Esophagus muscularis mucosa (tissue), 4 donors: ENCODE results near the gene SPNS3.

Source experiments
- CTCF ChIP-seq, 3 experiments: fragments of 200-600 bp in 2 of 3; fragments of 450-650 bp in 1 of 3; sonication (generic) in 2 of 3; IDR thresholded peaks; one replicate each; pipeline ENCODE4 v1.5.1; 2017 to 2019; ENCODE audit warnings: antibody characterized with exemption in 3 of 3, mild to moderate bottlenecking in 2 of 3, moderate library complexity in 1 of 3
- EP300 ChIP-seq: sonication (generic); formaldehyde crosslinking; IDR thresholded peaks from one replicate; pipeline ENCODE4 v1.6.1; 2017; ENCODE audit warnings: antibody characterized with exemption
- POLR2A ChIP-seq: fragments of 450-650 bp; IDR thresholded peaks from one replicate; pipeline ENCODE4 v1.6.1; 2017; ENCODE audit warnings: antibody characterized with exemption, moderate library complexity, mild to moderate bottlenecking, low read depth
- POLR2AphosphoS5 ChIP-seq, 2 donors: sonication (generic); formaldehyde crosslinking; IDR thresholded peaks; one replicate each; pipeline ENCODE4 v1.6.1; 2017; ENCODE audit warnings: antibody characterized with exemption in 2 of 2

- no peak for TF ChIP-seq CTCF (IDR thresholded peaks at IDR 0.05)
- no peak for TF ChIP-seq POLR2A
- TF ChIP-seq POLR2AphosphoS5 (IDR thresholded peaks at IDR 0.05), result no peak
- TF ChIP-seq EP300, result no peak
Measured at GRCh38 chr17:4397840-4398239, 35.9 kb upstream of the SPNS3 start.
